Endothelial cell of umbilical vein (primary cell): Measurements from ENCODE around the gene OLIG3. TPM values are rescaled to one million over a fixed set of nuclear protein-coding genes. Genes with fewer than 3 reads are reported as not detected.
A peak's percentile ranks its signal among the peaks of the same experiment; 100 is the strongest.

Source experiments
- BruUV-seq: library from RNA; stranded (reverse); fragments of 400-500 nt; replicated peaks from 2 replicates; lab custom pipeline; 2021; lab: Mats Ljungman, UMichigan
- CTCF ChIA-PET: fragments of 300-600, 350-600 bp; sonication (Branson Sonifier 250); formaldehyde crosslinking; loops from one replicate; lab custom pipeline; 2021; ENCODE audit warnings: antibody characterized with exemption, inconsistent platforms; lab: Charles Lee
- POLR2A ChIA-PET: fragments of 300-600, 350-600 bp; sonication (Branson Sonifier 250); formaldehyde crosslinking; loops from one replicate; lab custom pipeline; 2021; ENCODE audit warnings: antibody characterized with exemption, inconsistent platforms; lab: Charles Lee
- DNase-seq: peaks from one replicate; pipeline ENCODE4 v3.0.0-alpha.2; 2011; ENCODE audit warnings: low read depth, low spot score
- FAIRE-seq: peaks from 2 replicates; lab custom pipeline; 2011; peaks lifted over from hg19 to GRCh38; lab: Jason Lieb, UNC
- H2AFZ ChIP-seq: 2 replicates; pipeline ENCODE4 v1.6.0; 2012; ENCODE audit warnings: low read depth, low read length, control low read depth, inconsistent platforms
- H3K27ac ChIP-seq: 2 replicates; pipeline ENCODE4 v1.5.1; 2011; ENCODE audit warnings: low read depth, mild to moderate bottlenecking, control low read depth, low read length, moderate library complexity; ENCODE audit not compliant: insufficient read depth
- H3K27me3 ChIP-seq, 2 experiments: 2 replicates each; pipeline versions ENCODE4 v1.6.0 to v1.6.1; 2011; ENCODE audit warnings: low read length in 2 of 2, mixed read lengths in 1 of 2; ENCODE audit not compliant: control insufficient read depth in 2 of 2, insufficient read depth in 2 of 2
- H3K36me3 ChIP-seq, 2 experiments: 2 replicates in 1 of 2; 3 replicates in 1 of 2; pipeline ENCODE4 v1.5.1; 2011; ENCODE audit warnings: low read length in 2 of 2, mild to moderate bottlenecking in 1 of 2, moderate library complexity in 1 of 2; ENCODE audit not compliant: control insufficient read depth in 2 of 2, insufficient read depth in 2 of 2; ENCODE audit errors: extremely low read depth in 1 of 2
- H3K4me1 ChIP-seq: 3 replicates; pipeline ENCODE4 v1.5.1; 2011; ENCODE audit warnings: mild to moderate bottlenecking, low read length; ENCODE audit not compliant: control insufficient read depth, insufficient read depth; ENCODE audit errors: extremely low read depth
- H3K4me2 ChIP-seq: 2 replicates; pipeline ENCODE4 v1.6.1; 2011; ENCODE audit warnings: low read length, control low read depth, mixed read lengths; ENCODE audit not compliant: insufficient read depth
- H3K4me3 ChIP-seq, 3 experiments: fragments of 200-600 bp in 1 of 3; sonication (generic), shearing (Covaris generic) in 1 of 3; replicated peaks in 1 of 3; 2 replicates each; pipeline ENCODE4 v1.5.1; 2011 to 2016; ENCODE audit warnings: control low read depth in 3 of 3, low read length in 3 of 3, mild to moderate bottlenecking in 2 of 3, inconsistent platforms in 1 of 3, low read depth in 1 of 3, moderate library complexity in 1 of 3; ENCODE audit not compliant: insufficient read depth in 1 of 3
- H3K79me2 ChIP-seq: 2 replicates; pipeline ENCODE4 v1.6.0; 2012; ENCODE audit warnings: low read length, inconsistent platforms; ENCODE audit not compliant: control insufficient read depth, insufficient read depth
- H3K9ac ChIP-seq: replicated peaks from 2 replicates; pipeline ENCODE3; 2011; ENCODE audit warnings: low read length, control low read depth; ENCODE audit not compliant: insufficient read depth; ENCODE audit errors: extremely low read depth
- H3K9me1 ChIP-seq: replicated peaks from 3 replicates; pipeline ENCODE4 v1.6.0; 2011; ENCODE audit warnings: mild to moderate bottlenecking, low read length; ENCODE audit not compliant: control insufficient read depth, insufficient read depth; ENCODE audit errors: extremely low read depth
- H3K9me3 ChIP-seq: replicated peaks from 2 replicates; pipeline ENCODE4 v1.5.1; 2012; ENCODE audit warnings: low read length, inconsistent platforms; ENCODE audit not compliant: control insufficient read depth, insufficient read depth
- H4K20me1 ChIP-seq: replicated peaks from 2 replicates; pipeline ENCODE3; 2011; ENCODE audit warnings: mild to moderate bottlenecking, low read length; ENCODE audit not compliant: control insufficient read depth, insufficient read depth; ENCODE audit errors: extremely low read depth
- EZH2 ChIP-seq: IDR thresholded peaks from 2 replicates; pipeline ENCODE4 v1.6.1; 2012; ENCODE audit warnings: borderline replicate concordance, low read depth, mild to moderate bottlenecking, moderate library complexity, low read length, inconsistent platforms; ENCODE audit not compliant: severe bottlenecking
- FOS ChIP-seq: IDR thresholded peaks from 2 replicates; pipeline ENCODE4 v1.6.1; 2011; ENCODE audit warnings: mild to moderate bottlenecking, low read length, moderate library complexity, borderline replicate concordance; ENCODE audit not compliant: insufficient read depth
- JUN ChIP-seq: IDR thresholded peaks from 2 replicates; pipeline ENCODE4 v1.6.1; 2011; ENCODE audit warnings: borderline replicate concordance, low read depth; ENCODE audit not compliant: insufficient read length, insufficient read depth
- MAX ChIP-seq: IDR thresholded peaks from 2 replicates; pipeline ENCODE4 v1.6.1; 2011; ENCODE audit not compliant: insufficient read depth, insufficient read length
- dilution Hi-C: fragments of 300-500 bp; cut with MboI; formaldehyde crosslinking; loops from one replicate; pipeline ENCODE4 v1.15.0; 2019; ENCODE audit warnings: low sequenced_read_pairs; ENCODE audit not compliant: extremely low pct_ligation_motif_present
- intact Hi-C: fragments of 100-400 bp; cut with micrococcal nuclease; formaldehyde crosslinking; loops from one replicate; pipeline ENCODE4 v1.10.0; 2022
- polyA plus RNA-seq, 4 experiments: library from polyadenylated mRNA; depleted of rRNA in 3 of 4; stranded (reverse) in 3 of 4; unstranded in 1 of 4; fragments of >200 nt; gene quantifications; 2 replicates each; pipeline versions ENCODE4 v1.2.1 to v1.2.3, GENCODE V29; 2011 to 2012; ENCODE audit warnings: missing spikeins in 1 of 4
- total RNA-seq: library from RNA; stranded (reverse); gene quantifications from 2 replicates; pipeline ENCODE4 v1.2.3, GENCODE V29; 2021

OLIG3 gene
- total and polyA plus RNA-seq, 2 donors (not counting 3 experiments of a cell fraction or from before 2014, with no cell fraction given) = not detected

- Histone ChIP-seq H3K9me1 (no peaks in the 10 kb centered on the region), H3K4me3 (no peak overlapping the region), H3K9ac (no peak overlapping the region), H3K4me2 (no peak overlapping the region), H3K27ac (no peak overlapping the region), H3K9me3 (no peaks in the 10 kb centered on the region), H4K20me1 (no peaks in the 10 kb centered on the region), H3K4me1 (no peaks in the 10 kb centered on the region), H3K36me3 (no peaks in the 10 kb centered on the region), H2AFZ (no peak overlapping the region), H3K27me3 (peaks cover 62 to 95% of the 10 kb centered on the region in 2 experiments), H3K79me2 (no peaks in the 10 kb centered on the region)
- no peak for DNase-seq
- no peak for FAIRE-seq
- TF ChIP-seq JUN (no peak), EZH2 (peak; percentile 98)
- dilution Hi-C loops = no loop called here
- CTCF ChIA-PET = no interaction called here
- POLR2A ChIA-PET = no interaction called here
- no TSS peak for BruUV-seq
- intact Hi-C loops = loop anchor here (10.0 kb wide), 1 partner anchor 223 kb away; no protein-coding TSS in a partner anchor
These were observed 3.7 kb upstream of the OLIG3 start for GRCh38 chr6:137497721-137498463.

- CTCF ChIA-PET = no interaction called here
- dilution Hi-C loops = no loop called here
- TF ChIP-seq FOS = no peak
- no peak for TF ChIP-seq MAX
- peak; percentile 57 for TF ChIP-seq EZH2
- Histone ChIP-seq H2AFZ (no peak overlapping the region), H3K27me3 (peaks cover 68 to 97% of the 10 kb centered on the region in 2 experiments), H4K20me1 (no peaks in the 10 kb centered on the region), H3K9ac (no peak overlapping the region), H3K27ac (no peak overlapping the region), H3K9me1 (no peaks in the 10 kb centered on the region), H3K4me1 (no peaks in the 10 kb centered on the region), H3K4me2 (no peak overlapping the region), H3K4me3 (no peak overlapping the region), H3K36me3 (no peaks in the 10 kb centered on the region), H3K79me2 (no peaks in the 10 kb centered on the region), H3K9me3 (no peaks in the 10 kb centered on the region)
- FAIRE-seq (no peak), DNase-seq (no peak)
- intact Hi-C loops = loop anchor here (10.0 kb wide), 1 partner anchor 222 kb away; no protein-coding TSS in a partner anchor
- no TSS peak for BruUV-seq
- POLR2A ChIA-PET = no interaction called here
These were observed 2.9 kb upstream of the OLIG3 start for GRCh38 chr6:137496909-137497720.
